Body of pancreas (tissue), 4 donors: ENCODE data around the gene OR8G1.
"Not testable (repeated sequence)": the region's sequence is repeated elsewhere in the genome, so short reads cannot be mapped to it uniquely, and the experiment has no call there.

Source experiments
- CTCF ChIP-seq, 7 experiments: fragments of 450-650 bp in 4 of 7; fragments of 200-600 bp in 3 of 7; sonication (generic) in 3 of 7; IDR thresholded peaks; one replicate each; pipeline ENCODE4 v1.5.1; 2016 to 2019; ENCODE audit warnings: antibody characterized with exemption in 7 of 7
- POLR2A ChIP-seq, 3 donors: fragments of 450-650 bp; IDR thresholded peaks; one replicate each; pipeline ENCODE4 v1.6.1; 2016; ENCODE audit warnings: antibody characterized with exemption in 3 of 3, mild to moderate bottlenecking in 2 of 3

DNA sequence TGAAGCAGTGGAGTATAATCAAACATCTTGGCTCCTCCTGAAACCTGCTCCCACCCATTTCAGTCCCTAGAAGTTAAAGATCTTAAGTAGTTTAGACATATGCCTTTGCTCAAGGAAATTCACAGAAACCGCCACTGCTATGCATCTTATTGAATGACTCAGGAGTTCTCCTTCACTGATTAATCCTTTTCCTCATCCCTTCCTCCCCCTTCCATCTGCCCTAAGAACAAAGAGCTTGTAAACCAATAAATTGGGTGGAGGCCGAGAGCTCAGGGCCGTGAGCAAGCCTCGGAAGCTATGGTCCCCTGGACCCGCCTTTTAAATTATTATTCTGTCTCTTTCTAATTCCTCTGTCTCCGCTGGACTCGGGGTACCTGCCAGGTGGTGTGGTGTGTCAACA is 30.0 kb downstream of the OR8G1 start:
- not testable (repeated sequence) for TF ChIP-seq CTCF, POLR2A (IDR thresholded peaks at IDR 0.05)
